Neural cell (in vitro differentiated cells): Measurements from ENCODE around the gene DNAL4. TPM values are rescaled to one million over a fixed set of nuclear protein-coding genes. Genes with fewer than 3 reads are reported as not detected.

Source experiments
- H2AFZ ChIP-seq: fragments of 200-600, 300-800 bp; sonication (generic), shearing (Covaris generic); 2 replicates; pipeline ENCODE4 v1.6.0; 2014; ENCODE audit warnings: low read depth, mild to moderate bottlenecking, antibody characterized with exemption, low read length, moderate library complexity
- H3F3A ChIP-seq: fragments of 200-600 bp; shearing (Covaris generic); 2 replicates; pipeline ENCODE4 v1.6.1; 2016; ENCODE audit warnings: mild to moderate bottlenecking, moderate library complexity, mixed read lengths, antibody characterized with exemption, low read length; ENCODE audit not compliant: insufficient read depth, poor library complexity, severe bottlenecking
- H3K27ac ChIP-seq: fragments of 200-600, 300-800 bp; sonication (generic), shearing (Covaris generic); 2 replicates; pipeline ENCODE4 v1.5.1; 2014; ENCODE audit warnings: mild to moderate bottlenecking, low read length, moderate library complexity
- H3K27me3 ChIP-seq: fragments of 300-800, 200-600 bp; sonication (generic), shearing (Covaris generic); 2 replicates; pipeline ENCODE4 v1.6.0; 2014; ENCODE audit warnings: mild to moderate bottlenecking, low read depth, low read length, moderate library complexity; ENCODE audit not compliant: insufficient read depth
- H3K36me3 ChIP-seq: fragments of 300-800, 200-600 bp; sonication (generic), shearing (Covaris generic); 2 replicates; pipeline ENCODE4 v1.5.1; 2014; ENCODE audit warnings: mild to moderate bottlenecking, antibody characterized with exemption, low read length, moderate library complexity; ENCODE audit not compliant: insufficient read depth
- H3K4me2 ChIP-seq: fragments of 300-800, 200-600 bp; sonication (generic), shearing (Covaris generic); 2 replicates; pipeline ENCODE4 v1.6.0; 2014; ENCODE audit warnings: mild to moderate bottlenecking, low read length
- H3K4me3 ChIP-seq: fragments of 300-800, 200-600 bp; sonication (generic), shearing (Covaris generic); 2 replicates; pipeline ENCODE4 v1.5.1; 2014; ENCODE audit warnings: mild to moderate bottlenecking, low read length, moderate library complexity
- H3K79me2 ChIP-seq: fragments of 200-600 bp; shearing (Covaris generic); replicated peaks from 2 replicates; pipeline ENCODE4 v1.6.0; 2014; ENCODE audit warnings: mild to moderate bottlenecking, low read length, moderate library complexity; ENCODE audit not compliant: insufficient read depth
- H3K9ac ChIP-seq: fragments of 300-800, 200-600 bp; sonication (generic), shearing (Covaris generic); 2 replicates; pipeline ENCODE4 v1.6.1; 2016; ENCODE audit warnings: mild to moderate bottlenecking, low read length, mixed read lengths
- H3K9me2 ChIP-seq: fragments of 200-600 bp; shearing (Covaris generic); 2 replicates; pipeline ENCODE4 v1.6.1; 2016; ENCODE audit warnings: mild to moderate bottlenecking, low read length, mixed read lengths; ENCODE audit not compliant: insufficient read depth
- H3K9me3 ChIP-seq: fragments of 200-600, 300-800 bp; sonication (generic), shearing (Covaris generic); 2 replicates; pipeline ENCODE4 v1.6.1; 2016; ENCODE audit warnings: mild to moderate bottlenecking, mixed run types, low read length, moderate library complexity, mixed read lengths
- H4K20me1 ChIP-seq: fragments of 200-600 bp; shearing (Covaris generic); 2 replicates; pipeline ENCODE4 v1.6.1; 2016; ENCODE audit warnings: mild to moderate bottlenecking, mixed run types; ENCODE audit not compliant: insufficient read depth
- CTCF ChIP-seq: fragments of 450-650 bp; IDR thresholded peaks from 2 replicates; pipeline ENCODE4 v1.5.1; 2014; ENCODE audit warnings: antibody characterized with exemption, mild to moderate bottlenecking, moderate library complexity; ENCODE audit not compliant: poor library complexity, severe bottlenecking
- EP300 ChIP-seq: fragments of 450-650 bp; conservative IDR thresholded peaks from 2 replicates; pipeline ENCODE4 v1.6.1; 2014; ENCODE audit warnings: antibody characterized with exemption, mild to moderate bottlenecking, moderate library complexity; ENCODE audit not compliant: poor library complexity, severe bottlenecking
- EZH2 ChIP-seq: fragments of 200-600, 300-800 bp; shearing (Covaris generic), sonication (generic); IDR thresholded peaks from 2 replicates; pipeline ENCODE4 v1.6.1; 2014; ENCODE audit warnings: antibody characterized with exemption, low read length, borderline replicate concordance, mild to moderate bottlenecking; ENCODE audit not compliant: insufficient read depth, poor library complexity, severe bottlenecking
- MXI1 ChIP-seq: fragments of 450-650 bp; conservative IDR thresholded peaks from 2 replicates; pipeline ENCODE4 v1.6.1; 2014; ENCODE audit warnings: antibody characterized with exemption, mild to moderate bottlenecking; ENCODE audit not compliant: poor library complexity, severe bottlenecking
- POLR2AphosphoS5 ChIP-seq: IDR thresholded peaks from 2 replicates; pipeline ENCODE4 v1.6.1; 2012
- RAD21 ChIP-seq: fragments of 450-650 bp; conservative IDR thresholded peaks from 2 replicates; pipeline ENCODE4 v1.6.1; 2014; ENCODE audit warnings: antibody characterized with exemption, mild to moderate bottlenecking, moderate library complexity
- REST ChIP-seq: IDR thresholded peaks from 2 replicates; pipeline ENCODE4 v1.6.1; 2012; ENCODE audit warnings: borderline replicate concordance
- SMC3 ChIP-seq: fragments of 450-650 bp; conservative IDR thresholded peaks from 2 replicates; pipeline ENCODE4 v1.6.1; 2014; ENCODE audit warnings: antibody characterized with exemption, mild to moderate bottlenecking, moderate library complexity; ENCODE audit not compliant: poor library complexity
- TAF1 ChIP-seq: IDR thresholded peaks from 2 replicates; pipeline ENCODE4 v1.6.1; 2012; ENCODE audit warnings: low read depth
- polyA plus RNA-seq: library from polyadenylated mRNA; depleted of rRNA; stranded (reverse); fragments of >200 nt; gene quantifications from 2 replicates; pipeline ENCODE4 v1.2.3, GENCODE V29; 2014

The DNAL4 gene
- polyA plus RNA-seq, 1 donor from 2014 or later = 95.0 TPM

GRCh38 chr22:38832005-38832978 lies 38.3 kb upstream of the DNAL4 start:
- Histone ChIP-seq H3K9ac (no peak overlapping the region), H3K4me2 (no peak overlapping the region), H3K79me2 (no peaks in the 10 kb centered on the region), H3K4me3 (no peak overlapping the region), H3K36me3 (no peaks in the 10 kb centered on the region), H3K9me2 (no peaks in the 10 kb centered on the region), H3F3A (no peaks in the 10 kb centered on the region), H2AFZ (no peak overlapping the region), H3K9me3 (no peaks in the 10 kb centered on the region), H3K27me3 (no peaks in the 10 kb centered on the region), H3K27ac (no peak overlapping the region), H4K20me1 (no peaks in the 10 kb centered on the region)
- TF ChIP-seq SMC3 = no peak
- TF ChIP-seq CTCF = no peak
- TF ChIP-seq MXI1 = no peak
- TF ChIP-seq POLR2AphosphoS5 = no peak
- no peak for TF ChIP-seq RAD21
- TF ChIP-seq EZH2 = no peak
- no peak for TF ChIP-seq REST
- no peak for TF ChIP-seq TAF1
- no peak for TF ChIP-seq EP300

- Histone ChIP-seq H3K36me3 (no peaks in the 10 kb centered on the region), H3K9ac (no peak overlapping the region), H3K27ac (no peak overlapping the region)
These were observed 37.4 kb upstream of the DNAL4 start for GRCh38 chr22:38831166-38831945.

More at GRCh38 chr22:38831166-38831945, 37.4 kb upstream of the DNAL4 start:
- Histone ChIP-seq H2AFZ (no peak overlapping the region), H3F3A (no peaks in the 10 kb centered on the region), H3K9me2 (no peaks in the 10 kb centered on the region), H3K27me3 (no peaks in the 10 kb centered on the region), H3K4me2 (no peak overlapping the region), H3K79me2 (no peaks in the 10 kb centered on the region), H3K4me3 (no peak overlapping the region), H3K9me3 (no peaks in the 10 kb centered on the region), H4K20me1 (no peaks in the 10 kb centered on the region)
- TF ChIP-seq EP300 = no peak
- TF ChIP-seq RAD21 = no peak
- TF ChIP-seq CTCF = no peak
- TF ChIP-seq REST = no peak
- TF ChIP-seq TAF1 = no peak
